Islet precursor cell (in vitro differentiated cells): ENCODE measurements around the gene CDV3.

Experiments
- DNase-seq: peaks from one replicate; pipeline ENCODE4 v3.0.0-alpha.2; 2018

The CDV3 gene

DNA sequence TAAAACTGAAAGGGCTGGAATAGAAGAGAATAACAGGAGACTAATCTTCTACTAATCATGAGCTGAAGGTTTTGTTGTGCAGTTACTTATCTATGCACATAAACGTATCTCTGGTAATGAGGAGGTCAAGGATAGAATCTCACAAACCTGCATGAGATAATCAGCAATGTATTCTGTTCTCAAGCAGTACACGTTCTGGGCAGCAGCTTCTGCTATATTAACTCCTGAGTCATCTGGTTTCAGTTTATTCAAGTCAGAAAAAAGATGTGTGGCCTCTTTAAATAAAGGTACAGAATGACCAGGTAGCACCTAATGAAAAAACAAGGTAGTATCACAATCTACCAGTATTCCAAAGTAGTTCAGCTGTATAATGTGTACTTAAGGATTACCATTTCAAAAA, 34.9 kb downstream of the CDV3 start:
- no peak for DNase-seq

DNA sequence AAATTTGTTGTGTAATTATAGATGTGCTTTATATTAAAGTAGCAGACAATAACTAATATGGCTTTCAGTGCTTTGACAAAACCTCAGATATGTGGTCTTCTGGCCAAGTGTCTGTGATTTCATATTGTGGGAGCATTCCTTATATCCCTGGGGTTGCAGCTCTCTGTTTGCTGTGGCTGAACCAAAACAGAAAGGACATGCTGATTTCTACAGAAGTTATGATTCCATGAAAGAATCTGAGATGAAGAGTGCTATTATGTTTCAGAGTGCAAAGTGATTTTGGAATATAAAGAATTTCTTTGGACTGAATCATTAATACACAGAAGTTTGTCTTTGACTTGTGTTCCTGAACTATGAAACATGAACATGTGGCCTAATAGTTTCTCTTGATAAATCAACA, 36.5 kb downstream of the CDV3 start:
- no peak for DNase-seq

DNA sequence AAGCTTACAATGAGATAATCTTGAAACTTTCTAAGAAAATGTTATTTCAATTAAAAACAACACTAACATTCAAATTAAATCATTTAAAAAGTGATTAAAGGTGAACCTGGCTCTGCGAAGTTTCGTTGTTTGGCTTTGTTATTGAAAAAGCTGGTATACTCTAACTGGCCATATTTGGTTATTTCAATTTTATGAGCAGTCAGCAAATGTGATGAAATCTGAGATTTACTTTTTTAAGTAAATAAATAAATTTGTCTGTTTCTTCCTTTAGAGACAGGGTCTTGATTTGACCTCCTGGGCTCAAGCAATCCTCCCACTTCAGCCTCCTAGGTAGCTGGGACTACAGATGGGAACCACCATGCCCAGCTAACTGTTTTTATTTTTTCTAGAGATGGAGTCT, 38.0 kb downstream of the CDV3 start:
- no peak for DNase-seq

DNA sequence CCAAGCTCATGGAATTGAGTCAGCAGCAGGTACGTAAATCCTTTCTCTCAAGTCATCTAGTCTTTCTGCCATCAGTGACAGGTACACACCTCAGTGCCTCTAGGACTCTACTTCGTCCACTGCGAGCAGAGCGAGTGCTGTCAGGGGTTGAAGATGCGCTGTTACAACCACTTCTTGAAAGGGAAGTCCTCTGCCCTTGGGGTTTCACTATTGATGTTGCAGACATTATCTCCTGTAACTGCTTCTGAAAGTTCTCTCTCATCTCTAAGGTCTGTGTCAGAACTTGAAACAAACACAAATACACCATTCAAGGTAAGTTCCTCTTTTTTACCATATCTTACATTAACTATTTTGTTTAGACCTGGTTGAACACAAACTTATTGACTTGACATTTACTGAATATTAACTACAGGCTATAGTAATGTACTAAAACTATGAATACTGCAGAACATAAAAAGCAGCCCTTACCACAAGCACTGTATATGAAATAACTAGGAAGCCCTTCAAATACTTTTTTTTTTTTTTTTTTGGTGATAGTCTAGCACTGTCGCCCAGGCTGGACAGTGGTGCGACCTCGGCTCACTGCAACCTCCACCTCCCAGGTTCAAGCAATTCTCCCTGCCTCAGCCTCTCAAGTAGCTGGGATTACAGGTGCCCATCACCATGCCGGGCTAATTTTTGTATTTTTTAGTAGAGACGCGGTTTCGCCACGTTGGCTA, 46.7 kb downstream of the CDV3 start:
- no peak for DNase-seq

DNA sequence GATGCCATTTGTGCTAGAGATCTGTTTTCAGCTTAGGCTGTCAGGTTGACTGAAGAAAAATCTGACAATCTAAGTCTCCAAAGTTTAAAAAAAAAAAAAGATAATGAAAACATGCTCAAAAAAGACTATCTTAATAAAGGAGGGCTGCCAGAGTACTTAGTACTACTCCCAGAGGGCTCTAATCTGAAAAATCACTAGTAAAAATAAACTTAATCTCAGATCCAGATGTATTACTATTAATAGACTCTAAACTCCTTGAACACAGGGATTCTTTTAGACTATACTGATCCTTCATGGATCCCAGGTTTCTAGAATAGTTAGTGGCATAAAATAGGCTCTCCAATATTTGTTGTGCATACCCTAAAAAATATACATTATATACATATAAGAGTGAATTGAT, 54.3 kb downstream of the CDV3 start:
- no peak for DNase-seq

DNA sequence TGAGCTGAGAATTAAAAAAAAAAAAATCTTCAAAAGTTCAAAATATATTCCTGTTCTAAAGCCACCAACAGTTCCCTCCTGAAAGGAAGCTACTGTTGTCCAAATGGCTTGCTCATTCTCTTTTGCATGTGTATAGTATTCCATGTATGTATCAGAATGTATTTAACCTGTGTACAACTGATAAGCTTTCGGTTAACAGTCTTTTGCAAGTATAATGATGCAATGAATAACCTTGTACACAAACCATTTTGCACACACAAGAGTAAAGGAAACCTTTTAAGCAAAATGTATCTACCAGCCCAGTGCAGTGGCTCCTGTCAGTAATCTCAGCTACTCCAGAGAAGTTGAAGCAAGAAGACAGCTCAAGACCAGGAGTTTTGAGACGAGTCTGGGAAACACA, 55.7 kb downstream of the CDV3 start:
- DNase-seq = no peak

DNA sequence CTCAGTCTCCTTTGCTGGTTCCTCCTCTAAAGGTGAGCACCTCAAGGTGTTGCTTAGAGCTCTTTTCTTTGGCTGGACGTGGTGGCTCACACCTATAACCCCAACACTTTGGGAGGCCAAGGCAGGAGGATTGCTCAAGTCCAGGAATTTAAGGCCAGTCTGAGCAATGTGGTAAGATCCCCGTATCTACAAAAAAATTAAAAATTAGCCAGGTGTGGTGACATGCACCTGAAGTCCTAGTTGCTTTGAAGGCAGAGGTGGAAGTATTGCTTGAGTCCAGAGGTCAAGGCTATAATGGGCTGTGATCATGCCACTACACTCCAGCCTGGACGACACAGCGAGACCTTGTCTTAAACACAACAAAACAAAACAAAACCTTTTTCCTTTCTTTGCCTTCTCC, 60.0 kb downstream of the CDV3 start:
- no peak for DNase-seq
